Esophagus (tissue), 2 donors: ENCODE data around the gene NFKB2. TPM values are rescaled to one million over a fixed set of nuclear protein-coding genes. Genes with fewer than 3 reads are reported as not detected.

Experiments
- H3K27ac ChIP-seq, 2 donors: one replicate each; pipeline ENCODE4 v1.5.1; 2013; ENCODE audit warnings: low read depth in 2 of 2, mild to moderate bottlenecking in 2 of 2, inconsistent platforms in 1 of 2, low read length in 1 of 2, moderate library complexity in 1 of 2
- H3K27me3 ChIP-seq, 2 donors: one replicate each; pipeline ENCODE4 v1.6.1; 2013; ENCODE audit warnings: low read length in 2 of 2, control low read depth in 1 of 2, mild to moderate bottlenecking in 1 of 2; ENCODE audit not compliant: insufficient read depth in 2 of 2, control insufficient read depth in 1 of 2
- H3K36me3 ChIP-seq, 2 donors: one replicate each; pipeline ENCODE4 v1.6.1; 2013; ENCODE audit warnings: low read length in 1 of 2; ENCODE audit not compliant: control insufficient read depth in 2 of 2, insufficient read depth in 2 of 2
- H3K4me1 ChIP-seq, 2 donors: one replicate each; pipeline ENCODE4 v1.6.1; 2013; ENCODE audit warnings: low read length in 1 of 2; ENCODE audit not compliant: control insufficient read depth in 2 of 2, insufficient read depth in 2 of 2
- H3K4me3 ChIP-seq, 2 donors: one replicate each; pipeline ENCODE4 v1.5.1; 2013; ENCODE audit warnings: low read length in 2 of 2, mild to moderate bottlenecking in 2 of 2, low read depth in 1 of 2, moderate library complexity in 1 of 2
- H3K9me3 ChIP-seq, 2 donors: one replicate each; pipeline ENCODE4 v1.6.1; 2013; ENCODE audit warnings: mild to moderate bottlenecking in 2 of 2, low read depth in 1 of 2, low read length in 1 of 2, moderate library complexity in 1 of 2; ENCODE audit not compliant: control insufficient read depth in 2 of 2, insufficient read depth in 1 of 2
- WGBS, 2 donors: extraction: QIAGEN DNeasy Blood & Tissue Kit; methylation state at CpG; one replicate each; pipeline ENCODE4 v1.1.7; 2013; 5-methylcytosine and 5-hydroxymethylcytosine counted together
- polyA plus RNA-seq, 2 donors: library from polyadenylated mRNA; stranded (reverse); fragments of 200-250 nt; gene quantifications; one replicate each; pipeline ENCODE4 v1.2.3, GENCODE V29; 2013
- donor health status: healthy with polysubstance abuse.
- donor health status: Bipolar disorder and iron deficiency.

Gene NFKB2
- polyA plus RNA-seq, 2 donors = 11.4 to 22.6 TPM

DNA sequence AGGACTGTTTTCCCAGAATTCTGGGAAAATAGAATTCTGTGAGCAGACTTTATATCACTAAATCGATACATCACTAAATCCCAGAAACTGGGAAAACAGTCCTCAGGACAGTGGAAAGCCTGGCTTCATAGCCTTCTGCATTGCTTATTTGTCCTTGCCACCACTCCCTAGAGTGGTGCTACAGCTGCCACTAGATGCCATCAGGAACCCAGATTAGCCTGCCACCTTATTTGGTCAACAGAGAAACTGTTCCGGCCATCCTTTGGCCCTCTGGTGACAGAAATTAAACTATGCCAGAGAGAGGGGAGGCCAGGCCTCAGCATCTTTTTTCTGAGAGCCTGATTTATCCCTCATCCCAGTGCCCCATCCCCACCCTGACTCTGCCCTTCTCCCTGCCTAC is 19.6 kb upstream of the NFKB2 start:
- Histone ChIP-seq H3K9me3 (peaks cover 0 to 1% of the 10 kb centered on the region in 2 donors), H3K4me3 (no peak overlapping the region), H3K27me3 (no peaks in the 10 kb centered on the region), H3K27ac (no peak overlapping the region), H3K4me1 (peaks cover 0 to 2% of the 10 kb centered on the region in 2 donors), H3K36me3 (peaks cover 24 to 37% of the 10 kb centered on the region in 2 donors)
- WGBS, 2 donors = 86 to 91% methylated on average over 2 of the region's 2 CpGs

DNA sequence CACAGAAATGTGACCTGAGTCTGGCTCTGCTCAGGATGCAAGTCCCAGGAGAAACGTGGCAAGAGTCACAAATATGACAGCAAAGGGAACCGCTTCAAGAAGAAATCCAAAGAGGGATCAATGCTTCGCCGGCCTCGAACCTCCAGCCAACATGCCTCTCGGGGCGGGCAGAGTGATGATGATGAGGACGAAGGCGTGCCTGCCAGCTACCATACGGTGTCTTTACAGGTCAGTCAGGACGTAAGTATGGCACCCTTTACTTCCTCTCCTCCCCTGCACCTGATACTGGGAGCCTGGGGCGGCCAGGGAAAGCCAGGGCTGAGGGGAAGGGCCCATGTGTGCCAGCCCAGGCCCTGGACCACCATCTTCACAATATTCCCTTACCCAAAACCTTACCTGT is 18.6 kb upstream of the NFKB2 start:
- Histone ChIP-seq H3K4me1 (peaks cover 0 to 2% of the 10 kb centered on the region in 2 donors), H3K36me3 (peaks cover 24 to 39% of the 10 kb centered on the region in 2 donors), H3K27me3 (no peaks in the 10 kb centered on the region), H3K27ac (no peak overlapping the region), H3K4me3 (no peak overlapping the region), H3K9me3 (no peaks in the 10 kb centered on the region)
- 92 to 93% methylated on average over 11 to 12 of the region's 12 CpGs for WGBS, 2 donors

DNA sequence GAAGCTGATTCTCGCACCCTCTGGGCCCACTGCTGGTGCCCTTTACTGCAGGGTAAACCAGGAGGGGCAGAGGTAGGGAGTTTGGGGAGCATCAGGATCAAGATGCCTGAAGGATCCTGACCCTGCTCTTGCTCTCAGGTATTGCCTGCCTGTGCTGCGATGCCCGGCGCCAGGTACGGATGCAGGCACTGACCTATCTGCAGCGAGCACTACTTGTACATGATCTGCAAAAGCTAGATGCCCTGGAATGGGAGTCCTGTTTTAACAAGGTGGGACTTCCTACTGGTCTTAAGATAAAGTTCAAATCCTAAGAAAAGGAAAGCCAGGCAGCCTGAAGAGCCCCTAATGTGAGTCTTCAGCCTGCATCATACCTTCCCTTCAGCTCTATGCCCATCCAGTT is 16.1 kb upstream of the NFKB2 start:
- Histone ChIP-seq H3K36me3 (peaks cover 28 to 49% of the 10 kb centered on the region in 2 donors), H3K27ac (peak overlapping the region in 1 of 2 donors; percentile 0), H3K27me3 (no peaks in the 10 kb centered on the region), H3K4me3 (no peak overlapping the region), H3K4me1 (peaks cover 0 to 2% of the 10 kb centered on the region in 2 donors), H3K9me3 (no peaks in the 10 kb centered on the region)
- WGBS, 2 donors = 96 to 99% methylated on average over 6 of the region's 6 CpGs

DNA sequence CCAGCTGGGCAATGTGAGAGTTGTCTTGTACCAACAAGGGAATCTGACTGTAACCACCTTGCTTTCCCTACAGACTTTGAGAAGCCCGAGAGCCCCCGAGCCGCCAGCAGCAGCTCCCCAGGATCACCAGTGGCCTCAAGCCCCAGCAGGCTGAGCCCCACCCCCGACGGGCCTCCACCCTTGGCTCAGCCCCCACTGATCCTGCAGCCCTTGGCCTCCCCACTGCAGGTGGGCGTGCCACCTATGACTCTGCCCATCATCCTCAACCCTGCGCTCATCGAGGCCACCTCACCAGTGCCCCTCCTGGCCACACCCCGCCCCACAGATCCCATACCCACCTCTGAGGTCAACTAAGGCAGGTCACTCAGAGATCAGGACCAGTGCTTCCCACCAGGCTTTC is 13.5 kb upstream of the NFKB2 start:
- H3K36me3 ChIP-seq = peaks cover 17 to 30% of the 10 kb centered on the region in 2 donors
- no peaks in the 10 kb centered on the region for H3K9me3 ChIP-seq
- H3K27me3 ChIP-seq = no peaks in the 10 kb centered on the region
- H3K4me3 ChIP-seq = no peak overlapping the region
- 78 to 82% methylated on average over 9 of the region's 9 CpGs for WGBS, 2 donors
- peaks cover 0 to 2% of the 10 kb centered on the region in 2 donors for H3K4me1 ChIP-seq
- H3K27ac ChIP-seq = no peak overlapping the region

DNA sequence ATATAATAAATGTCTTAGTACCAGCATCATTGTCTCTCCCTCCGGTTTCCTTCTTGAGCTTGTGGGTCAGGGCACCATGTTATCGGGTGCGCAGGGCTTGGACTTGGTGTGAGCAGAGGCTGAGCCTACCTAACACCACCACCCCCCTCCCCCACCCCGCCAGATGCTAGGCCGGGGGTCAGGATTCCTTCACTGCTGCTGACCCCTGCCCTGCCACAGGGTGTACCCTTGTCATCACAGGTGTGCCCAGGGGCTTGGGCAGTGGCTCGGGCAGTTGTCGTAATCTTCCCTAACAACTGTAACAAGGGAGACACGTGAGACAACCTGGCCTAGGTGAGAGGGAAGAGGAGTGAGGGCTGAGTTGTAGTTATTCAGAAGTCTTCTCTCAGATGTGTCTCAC is 12.6 kb upstream of the NFKB2 start:
- Histone ChIP-seq H3K4me3 (no peak overlapping the region), H3K9me3 (no peaks in the 10 kb centered on the region), H3K36me3 (peaks cover 17 to 29% of the 10 kb centered on the region in 2 donors), H3K27ac (no peak overlapping the region), H3K4me1 (peaks cover 0 to 2% of the 10 kb centered on the region in 2 donors), H3K27me3 (no peaks in the 10 kb centered on the region)
- 91 to 94% methylated on average over 8 of the region's 8 CpGs for WGBS, 2 donors

DNA sequence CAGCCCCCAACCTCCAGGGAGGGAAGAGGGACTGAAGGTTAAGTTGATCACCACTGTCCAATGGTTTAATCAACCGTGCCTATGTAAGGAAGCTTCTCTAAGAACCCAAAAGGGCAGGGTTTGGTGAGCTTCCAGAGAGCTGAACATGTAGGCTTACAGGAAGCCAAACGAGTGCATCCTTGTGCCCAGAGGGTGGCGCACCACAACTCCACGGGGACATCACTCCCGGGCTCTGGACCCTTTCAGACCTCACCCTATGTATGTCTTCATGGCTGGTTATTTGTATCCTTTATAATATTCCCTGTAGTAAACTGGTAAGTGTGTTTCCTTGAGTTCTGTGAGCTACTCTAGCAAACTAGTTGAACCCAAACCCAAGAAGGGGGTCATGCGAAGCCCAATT is 11.5 kb upstream of the NFKB2 start:
- no peaks in the 10 kb centered on the region for H3K27me3 ChIP-seq

DNA sequence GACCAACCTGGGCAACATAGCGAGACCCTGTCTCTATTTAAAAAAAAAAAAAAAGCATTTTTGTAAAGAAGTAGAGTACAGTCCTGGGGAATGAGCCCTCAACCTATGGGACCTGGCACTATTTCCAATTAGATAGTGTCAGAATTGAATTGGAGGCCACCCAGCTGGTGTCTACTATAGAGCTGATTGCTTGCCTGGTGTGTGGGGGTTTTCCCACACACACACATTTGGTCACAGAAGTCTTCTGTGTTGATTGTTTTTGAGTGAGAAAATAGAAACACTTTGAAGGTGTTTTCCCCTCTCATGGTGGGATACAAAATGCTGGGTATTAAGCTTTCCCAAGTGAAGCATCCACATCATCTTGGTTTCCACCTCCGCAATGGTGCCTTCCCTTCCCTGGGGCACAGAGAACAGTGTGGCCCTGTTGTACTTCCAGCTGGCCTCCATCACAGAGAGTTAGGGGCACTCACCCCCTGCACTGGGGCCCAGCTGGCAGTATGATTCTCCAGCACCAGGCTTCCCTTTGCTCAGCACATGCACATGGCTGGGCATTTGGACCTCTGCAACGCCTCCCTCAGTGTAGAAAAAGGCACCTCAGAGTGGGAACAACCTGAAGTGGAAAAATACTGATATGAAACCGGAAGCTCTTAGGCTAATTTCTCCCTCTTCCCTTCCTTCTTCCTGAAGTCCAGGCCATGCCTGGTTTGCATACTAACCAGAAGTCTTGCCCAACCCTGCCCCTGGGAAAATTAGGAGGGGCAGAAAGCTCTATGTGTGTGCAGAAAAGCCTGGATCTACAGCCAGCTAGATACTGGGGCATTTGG is 10.7 kb upstream of the NFKB2 start:
- Histone ChIP-seq H3K27ac (peak overlapping the region in 1 of 2 donors; percentile 30), H3K27me3 (no peaks in the 10 kb centered on the region), H3K4me3 (no peak overlapping the region), H3K36me3 (peaks cover 11 to 21% of the 10 kb centered on the region in 2 donors), H3K4me1 (no peaks in the 10 kb centered on the region), H3K9me3 (no peaks in the 10 kb centered on the region)
- WGBS, 2 donors = 62 to 69% methylated on average over 4 of the region's 4 CpGs

More for the DNA sequence above, 11.5 kb upstream of the NFKB2 start:
- Histone ChIP-seq H3K9me3 (no peaks in the 10 kb centered on the region), H3K27ac (no peak overlapping the region), H3K36me3 (peaks cover 17 to 28% of the 10 kb centered on the region in 2 donors), H3K4me1 (peaks cover 0 to 1% of the 10 kb centered on the region in 2 donors), H3K4me3 (no peak overlapping the region)
- WGBS, 2 donors = 43 to 54% methylated on average over 6 of the region's 6 CpGs

DNA sequence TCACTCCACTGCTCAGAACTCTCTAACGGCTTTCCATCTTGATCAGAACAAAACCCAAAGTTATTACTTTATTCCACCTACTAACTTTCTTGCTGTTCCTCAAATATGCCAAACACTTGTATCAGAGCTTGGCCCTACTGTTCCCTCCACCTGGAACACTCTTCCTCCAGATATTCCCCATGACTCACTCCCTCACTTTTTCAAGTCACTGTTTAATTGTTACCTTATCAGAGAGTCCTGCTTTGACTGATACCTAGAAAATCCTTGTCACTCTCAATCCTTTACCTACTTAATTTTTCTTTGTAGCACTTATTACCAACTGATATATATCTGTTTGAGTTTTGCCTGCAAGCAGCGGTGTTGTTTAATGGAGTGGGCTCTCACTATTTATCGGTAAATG is 5.6 kb upstream of the NFKB2 start:
- Histone ChIP-seq H3K27ac (no peak overlapping the region), H3K4me1 (peaks cover 0 to 4% of the 10 kb centered on the region in 2 donors), H3K9me3 (no peaks in the 10 kb centered on the region), H3K36me3 (no peaks in the 10 kb centered on the region), H3K4me3 (no peak overlapping the region), H3K27me3 (no peaks in the 10 kb centered on the region)
- 88% methylated on average over 3 of the region's 3 CpGs for WGBS, 2 donors

DNA sequence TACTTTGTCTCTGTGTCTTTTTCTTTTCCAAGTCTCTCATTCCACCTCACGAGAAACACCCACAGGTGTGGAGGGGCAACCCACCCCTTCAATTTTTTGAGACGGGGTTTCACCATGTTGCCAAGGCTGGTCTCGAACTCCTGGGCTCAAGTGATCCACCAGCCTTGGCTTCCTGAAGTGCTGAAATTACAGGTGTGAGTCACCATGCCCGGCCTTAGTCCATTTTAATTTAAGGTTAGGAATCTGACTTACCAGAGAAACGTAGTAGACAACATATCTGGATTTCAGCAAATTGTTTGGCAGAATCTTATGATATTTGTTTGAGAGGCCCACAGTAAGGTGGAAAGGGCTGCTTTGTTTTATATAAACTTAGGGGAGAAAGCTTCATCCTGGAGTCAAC is 3.2 kb upstream of the NFKB2 start:
- H3K9me3 ChIP-seq = no peaks in the 10 kb centered on the region
- H3K36me3 ChIP-seq = no peaks in the 10 kb centered on the region
- WGBS, 2 donors = 82 to 85% methylated on average over 5 of the region's 5 CpGs
- H3K27ac ChIP-seq = no peak overlapping the region
- no peak overlapping the region for H3K4me3 ChIP-seq
- H3K4me1 ChIP-seq = peaks cover 7 to 12% of the 10 kb centered on the region in 2 donors
- no peaks in the 10 kb centered on the region for H3K27me3 ChIP-seq
